Fibroblast of lung (primary cell): ENCODE results near the gene SLC51B. TPM values are rescaled to one million over a fixed set of nuclear protein-coding genes. Genes with fewer than 3 reads are reported as not detected.
"Not testable (repeated sequence)": the region's sequence is repeated elsewhere in the genome, so short reads cannot be mapped to it uniquely, and the experiment has no call there.

Experiments used
- DNase-seq, 2 donors: peaks; one replicate each; pipeline versions ENCODE4 v3.0.0 to v3.0.0-alpha.2; 2010; ENCODE audit warnings: low read depth in 2 of 2
- H2AFZ ChIP-seq: 2 replicates; pipeline ENCODE4 v1.5.1; 2012; ENCODE audit warnings: low read length, control low read depth, inconsistent platforms
- H3K27ac ChIP-seq: 2 replicates; pipeline ENCODE4 v1.5.1; 2011; ENCODE audit warnings: low read length, control low read depth; ENCODE audit not compliant: insufficient read depth
- H3K27me3 ChIP-seq: 2 replicates; pipeline ENCODE4 v1.5.1; 2011; ENCODE audit warnings: mild to moderate bottlenecking, low read length; ENCODE audit not compliant: control insufficient read depth, insufficient read depth
- H3K36me3 ChIP-seq: 2 replicates; pipeline ENCODE4 v1.5.1; 2011; ENCODE audit warnings: low read length; ENCODE audit not compliant: control insufficient read depth, insufficient read depth
- H3K4me1 ChIP-seq: 2 replicates; pipeline ENCODE4 v1.5.1; 2011; ENCODE audit warnings: low read length; ENCODE audit not compliant: control insufficient read depth, insufficient read depth; ENCODE audit errors: extremely low read depth
- H3K4me2 ChIP-seq: 2 replicates; pipeline ENCODE4 v1.5.1; 2011; ENCODE audit warnings: low read length, control low read depth; ENCODE audit not compliant: insufficient read depth; ENCODE audit errors: extremely low read depth
- H3K4me3 ChIP-seq, 4 experiments: fragments of 200-600 bp in 1 of 4; sonication (generic) in 1 of 4; replicated peaks in 1 of 4; 2 replicates each; pipeline ENCODE4 v1.5.1; 2011 to 2016; ENCODE audit warnings: low read length in 4 of 4, low read depth in 3 of 4, mild to moderate bottlenecking in 3 of 4, control low read depth in 2 of 4, inconsistent platforms in 1 of 4, mixed read lengths in 1 of 4; ENCODE audit not compliant: insufficient read depth in 1 of 4; ENCODE audit errors: control extremely low read depth in 1 of 4
- H3K79me2 ChIP-seq: 2 replicates; pipeline ENCODE4 v1.5.1; 2012; ENCODE audit warnings: mild to moderate bottlenecking, low read length, inconsistent platforms; ENCODE audit not compliant: control insufficient read depth, insufficient read depth
- H3K9ac ChIP-seq: 2 replicates; pipeline ENCODE4 v1.5.1; 2011; ENCODE audit warnings: mild to moderate bottlenecking, low read length, control low read depth; ENCODE audit not compliant: insufficient read depth
- H3K9me3 ChIP-seq: 2 replicates; pipeline ENCODE4 v1.5.1; 2012; ENCODE audit warnings: low read depth, low read length; ENCODE audit not compliant: control insufficient read depth, insufficient read depth
- H4K20me1 ChIP-seq: 2 replicates; pipeline ENCODE4 v1.5.1; 2011; ENCODE audit warnings: low read length; ENCODE audit not compliant: control insufficient read depth, insufficient read depth; ENCODE audit errors: extremely low read depth
- CTCF ChIP-seq, 2 donors: IDR thresholded peaks in 1 of 2; conservative IDR thresholded peaks in 1 of 2; 1 replicate in 1 of 2; 2 replicates in 1 of 2; pipeline ENCODE4 v1.5.1; 2011 to 2012; ENCODE audit warnings: low read length in 2 of 2, control low read depth in 1 of 2, inconsistent platforms in 1 of 2, low read depth in 1 of 2, mild to moderate bottlenecking in 1 of 2
- EZH2 ChIP-seq: IDR thresholded peaks from 2 replicates; pipeline ENCODE4 v1.5.1; 2012; ENCODE audit warnings: low read length, control low read depth, mild to moderate bottlenecking; ENCODE audit errors: missing control alignments
- polyA plus RNA-seq, 2 donors: library from polyadenylated mRNA; depleted of rRNA in 1 of 2; stranded (reverse) in 1 of 2; unstranded in 1 of 2; fragments of >200 nt; gene quantifications; 2 replicates each; pipeline ENCODE4 v1.2.1, GENCODE V29; 2011 to 2012; ENCODE audit warnings: missing spikeins in 1 of 2
- total RNA-seq: library from RNA; depleted of rRNA; stranded (reverse); fragments of >200 nt; gene quantifications from 2 replicates; pipeline ENCODE4 v1.2.1, GENCODE V29; 2014

The SLC51B gene
- total and polyA plus RNA-seq, 2 donors (not counting 1 experiment from before 2014, with no cell fraction given): 0.66 to 0.98 TPM

GRCh38 chr15:65072617-65073016, 27.4 kb downstream of the SLC51B start:
- H3K79me2 ChIP-seq: no peaks in the 10 kb centered on the region
- no peak for DNase-seq
- no peaks in the 10 kb centered on the region for H3K27me3 ChIP-seq
- H3K36me3 ChIP-seq: no peaks in the 10 kb centered on the region
- H3K27ac ChIP-seq: no peak overlapping the region
- H3K4me2 ChIP-seq: no peak overlapping the region
- peaks cover 36% of the 10 kb centered on the region for H3K4me1 ChIP-seq
- H3K9ac ChIP-seq: no peak overlapping the region
- no peak overlapping the region for H3K4me3 ChIP-seq
- H2AFZ ChIP-seq: no peak overlapping the region
- H4K20me1 ChIP-seq: no peaks in the 10 kb centered on the region
- no peaks in the 10 kb centered on the region for H3K9me3 ChIP-seq
- TF ChIP-seq CTCF (conservative IDR thresholded peaks at IDR 0.05 in 1 of 2, IDR thresholded peaks at IDR 0.05 in 1 of 2; ENCODE audit: low read depth in 1 of 2, low read length in 2 of 2): no peak
- TF ChIP-seq EZH2: no peak

GRCh38 chr15:65074946-65075345, 29.8 kb downstream of the SLC51B start:
- not testable (repeated sequence) for H3K9me3 ChIP-seq, H3K27ac ChIP-seq, H2AFZ ChIP-seq, H3K27me3 ChIP-seq, H4K20me1 ChIP-seq, H3K79me2 ChIP-seq, H3K4me3 ChIP-seq, H3K4me2 ChIP-seq, DNase-seq, H3K9ac ChIP-seq, H3K36me3 ChIP-seq
- peaks cover 22% of the 10 kb centered on the region for H3K4me1 ChIP-seq

GRCh38 chr15:65075607-65076395, 30.6 kb downstream of the SLC51B start:
- not testable (repeated sequence) for H3K4me2 ChIP-seq, DNase-seq, H3K79me2 ChIP-seq, H3K27me3 ChIP-seq, H4K20me1 ChIP-seq, H3K27ac ChIP-seq, H2AFZ ChIP-seq, H3K4me3 ChIP-seq, H3K9me3 ChIP-seq, H3K9ac ChIP-seq, H3K36me3 ChIP-seq
- H3K4me1 ChIP-seq: peaks cover 14% of the 10 kb centered on the region

GRCh38 chr15:65076486-65077290, 31.5 kb downstream of the SLC51B start, which contains the start of gene KBTBD13:
KBTBD13 (plus strand) TSS chr15:65076746; CDS start chr15:65076816, 70 bp downstream.
- H3K27ac ChIP-seq: no peak within 1 kb of the TSS
- no peaks in the 10 kb centered on the region for H3K36me3 ChIP-seq
- no peaks in the 10 kb centered on the region for H3K9me3 ChIP-seq
- DNase-seq: no peak
- H3K79me2 ChIP-seq: no peaks in the 10 kb centered on the region
- no peak within 1 kb of the TSS for H2AFZ ChIP-seq
- peaks cover 2% of the 10 kb centered on the region for H3K27me3 ChIP-seq
- no peaks in the 10 kb centered on the region for H4K20me1 ChIP-seq
- no peak within 1 kb of the TSS for H3K4me3 ChIP-seq
- TF ChIP-seq CTCF (conservative IDR thresholded peaks at IDR 0.05 in 1 of 2, IDR thresholded peaks at IDR 0.05 in 1 of 2; ENCODE audit: low read depth in 1 of 2, low read length in 2 of 2) (no peak), EZH2 (no peak)
- peaks cover 5% of the 10 kb centered on the region for H3K4me1 ChIP-seq
- H3K4me2 ChIP-seq: no peak within 1 kb of the TSS
- no peak within 1 kb of the TSS for H3K9ac ChIP-seq
